OCI-LY3 (cell line): ENCODE measurements around the gene TTLL9.

Experiments used
- H2AFZ ChIP-seq: fragments of 200-600, 300-600 bp; shearing (Covaris generic); 2 replicates; pipeline ENCODE4 v1.6.0; 2014; ENCODE audit warnings: antibody characterized with exemption, low read depth, low read length
- H3K27ac ChIP-seq: fragments of 200-600, 300-600 bp; sonication (generic); 2 replicates; pipeline ENCODE4 v1.5.1; 2014; ENCODE audit warnings: mild to moderate bottlenecking, low read length, moderate library complexity, mixed read lengths
- H3K27me3 ChIP-seq: fragments of 200-600, 300-600 bp; sonication (generic); 2 replicates; pipeline ENCODE4 v1.6.1; 2014; ENCODE audit warnings: low read depth, low read length, mixed read lengths
- H3K36me3 ChIP-seq: fragments of 200-600, 300-600 bp; sonication (generic); replicated peaks from 2 replicates; pipeline ENCODE3; 2014; ENCODE audit warnings: low read depth, low read length, mixed read lengths
- H3K4me1 ChIP-seq: fragments of 300-600, 200-600 bp; sonication (generic); 2 replicates; pipeline ENCODE4 v1.6.1; 2014; ENCODE audit warnings: low read length, mixed read lengths
- H3K4me2 ChIP-seq: fragments of 200-600, 300-600 bp; sonication (generic); 2 replicates; pipeline ENCODE4 v1.6.1; 2014; ENCODE audit warnings: low read length, mixed read lengths
- H3K4me3 ChIP-seq: fragments of 300-600, 200-600 bp; sonication (generic); 2 replicates; pipeline ENCODE4 v1.5.1; 2014; ENCODE audit warnings: antibody characterized with exemption, mild to moderate bottlenecking, low read length, moderate library complexity
- H3K79me2 ChIP-seq: fragments of 300-600, 200-600 bp; shearing (Covaris generic); 2 replicates; pipeline ENCODE4 v1.6.1; 2014; ENCODE audit warnings: mild to moderate bottlenecking, low read length, mixed read lengths
- H3K9ac ChIP-seq: fragments of 300-600, 200-600 bp; shearing (Covaris generic); 2 replicates; pipeline ENCODE4 v1.6.0; 2014; ENCODE audit warnings: mild to moderate bottlenecking, low read length, moderate library complexity
- H3K9me3 ChIP-seq: fragments of 200-600, 300-600 bp; shearing (Covaris generic); 2 replicates; pipeline ENCODE4 v1.6.1; 2014; ENCODE audit warnings: low read length, mixed read lengths; ENCODE audit not compliant: insufficient read depth
- H4K20me1 ChIP-seq: fragments of 200-600, 300-600 bp; sonication (generic); 2 replicates; pipeline ENCODE4 v1.6.1; 2016; ENCODE audit warnings: low read length, mixed read lengths; ENCODE audit not compliant: insufficient read depth
- CTCF ChIP-seq: fragments of 200-600, 300-600 bp; sonication (generic); IDR thresholded peaks from 2 replicates; pipeline ENCODE4 v1.5.1; 2014; ENCODE audit warnings: antibody characterized with exemption, low read length, low read depth
- EZH2phosphoT487 ChIP-seq: fragments of 200-600 bp; shearing (Covaris generic); IDR thresholded peaks from 2 replicates; pipeline ENCODE4 v1.6.1; 2018; ENCODE audit warnings: antibody characterized with exemption, mixed run types, low read depth

TTLL9 gene

GRCh38 chr20:31851240-31851955, 19.0 kb upstream of the TTLL9 start:
- TF ChIP-seq EZH2phosphoT487, result no peak
- TF ChIP-seq CTCF, result no peak
- H3K27me3 ChIP-seq, result peaks cover 33% of the 10 kb centered on the region

GRCh38 chr20:31853481-31853880, 17.0 kb upstream of the TTLL9 start:
- TF ChIP-seq EZH2phosphoT487 (no peak), CTCF (no peak)
- Histone ChIP-seq H3K4me3 (no peak overlapping the region), H3K4me2 (no peak overlapping the region), H2AFZ (no peak overlapping the region), H3K27ac (no peak overlapping the region), H3K27me3 (peaks cover 44% of the 10 kb centered on the region), H3K79me2 (no peaks in the 10 kb centered on the region), H3K4me1 (peaks cover 9% of the 10 kb centered on the region), H3K9ac (no peak overlapping the region), H4K20me1 (no peaks in the 10 kb centered on the region), H3K9me3 (no peaks in the 10 kb centered on the region), H3K36me3 (no peaks in the 10 kb centered on the region)

More at GRCh38 chr20:31851240-31851955, 19.0 kb upstream of the TTLL9 start:
- H3K79me2 ChIP-seq, result no peaks in the 10 kb centered on the region
- no peaks in the 10 kb centered on the region for H3K9me3 ChIP-seq
- H3K9ac ChIP-seq, result no peak overlapping the region
- H3K36me3 ChIP-seq, result no peaks in the 10 kb centered on the region
- no peak overlapping the region for H3K4me2 ChIP-seq
- peaks cover 5% of the 10 kb centered on the region; the same call in 1 of the 2 replicates for H3K4me1 ChIP-seq
- H4K20me1 ChIP-seq, result no peaks in the 10 kb centered on the region
- no peak overlapping the region for H3K27ac ChIP-seq
- H3K4me3 ChIP-seq, result no peak overlapping the region
- H2AFZ ChIP-seq, result no peak overlapping the region

GRCh38 chr20:31856516-31856915, 13.9 kb upstream of the TTLL9 start:
- no peak overlapping the region for H3K4me3 ChIP-seq
- H2AFZ ChIP-seq, result no peak overlapping the region
- no peaks in the 10 kb centered on the region for H3K9me3 ChIP-seq
- no peak for TF ChIP-seq CTCF
- peaks cover 32% of the 10 kb centered on the region for H3K4me1 ChIP-seq
- H3K9ac ChIP-seq, result no peak overlapping the region
- H3K27ac ChIP-seq, result no peak overlapping the region
- H3K27me3 ChIP-seq, result peaks cover 51% of the 10 kb centered on the region
- H3K36me3 ChIP-seq, result no peaks in the 10 kb centered on the region
- H3K4me2 ChIP-seq, result no peak overlapping the region
- no peaks in the 10 kb centered on the region for H3K79me2 ChIP-seq
- H4K20me1 ChIP-seq, result no peaks in the 10 kb centered on the region

GRCh38 chr20:31857861-31858759, 12.3 kb upstream of the TTLL9 start:
- Histone ChIP-seq H3K27ac (no peak overlapping the region), H2AFZ (no peak overlapping the region), H3K4me3 (no peak overlapping the region; the same call in 1 of the 2 replicates), H3K9ac (no peak overlapping the region), H3K36me3 (peaks cover 8% of the 10 kb centered on the region), H3K4me2 (peak overlapping the region; percentile 40), H4K20me1 (peaks cover 5% of the 10 kb centered on the region; the same call in 1 of the 2 replicates), H3K4me1 (peaks cover 32% of the 10 kb centered on the region), H3K27me3 (peaks cover 49% of the 10 kb centered on the region), H3K9me3 (no peaks in the 10 kb centered on the region), H3K79me2 (no peaks in the 10 kb centered on the region)
- peak; percentile 26; the same call in 1 of the 2 replicates for TF ChIP-seq CTCF
- TF ChIP-seq EZH2phosphoT487, result no peak
